Measurements from ENCODE around the gene CNTNAP2. TPM values are rescaled to one million over a fixed set of nuclear protein-coding genes. Genes with fewer than 3 reads are reported as not detected.

CNTNAP2 gene
- total and polyA plus RNA-seq, 8 donors: 0.94 to 42.5 (median 38.6) TPM

GRCh38 chr7:146206270-146206669 is 89.7 kb downstream of the CNTNAP2 start:
- TF ChIP-seq CTCF (IDR thresholded peaks at IDR 0.05): no peak
- ATAC-seq (no peak), DNase-seq (no peak)
- Histone ChIP-seq H3K9me3 (no peaks in the 10 kb centered on the region), H3K4me1 (no peaks in the 10 kb centered on the region), H3K27me3 (no peaks in the 10 kb centered on the region), H3K36me3 (no peaks in the 10 kb centered on the region), H3K27ac (no peak overlapping the region), H3K4me3 (no peak overlapping the region)
- intact Hi-C loops (cut with DNase I): no loop called here

GRCh38 chr7:146208492-146208891 is 91.9 kb downstream of the CNTNAP2 start:
- Histone ChIP-seq H3K36me3 (no peaks in the 10 kb centered on the region), H3K9me3 (no peaks in the 10 kb centered on the region), H3K27ac (no peak overlapping the region), H3K27me3 (no peaks in the 10 kb centered on the region), H3K4me1 (no peaks in the 10 kb centered on the region), H3K4me3 (no peak overlapping the region)
- ATAC-seq (no peak), DNase-seq (no peak)
- no peak for TF ChIP-seq CTCF (IDR thresholded peaks at IDR 0.05)
- intact Hi-C loops (cut with DNase I): no loop called here

- no peak for TF ChIP-seq CTCF (IDR thresholded peaks at IDR 0.05)
- Histone ChIP-seq H3K27me3 (no peaks in the 10 kb centered on the region), H3K27ac (no peak overlapping the region), H3K9me3 (peaks cover 0 to 4% of the 10 kb centered on the region in 2 donors), H3K4me3 (no peak overlapping the region), H3K36me3 (no peaks in the 10 kb centered on the region), H3K4me1 (no peaks in the 10 kb centered on the region)
- intact Hi-C loops (cut with DNase I): no loop called here
- no peak for DNase-seq
- no peak for ATAC-seq
Measured at GRCh38 chr7:146214842-146215241, 98.2 kb downstream of the CNTNAP2 start.

GRCh38 chr7:146216396-146217041 is 99.9 kb downstream of the CNTNAP2 start:
- Histone ChIP-seq H3K4me1 (no peaks in the 10 kb centered on the region), H3K27me3 (no peaks in the 10 kb centered on the region), H3K4me3 (no peak overlapping the region), H3K27ac (no peak overlapping the region), H3K9me3 (peaks cover 0 to 4% of the 10 kb centered on the region in 2 donors), H3K36me3 (no peaks in the 10 kb centered on the region)
- intact Hi-C loops (cut with DNase I): no loop called here
- no peak for ATAC-seq
- TF ChIP-seq CTCF (IDR thresholded peaks at IDR 0.05): no peak
- DNase-seq: no peak

- Histone ChIP-seq H3K27ac (no peak overlapping the region), H3K27me3 (no peaks in the 10 kb centered on the region), H3K36me3 (no peaks in the 10 kb centered on the region), H3K9me3 (peaks cover 0 to 10% of the 10 kb centered on the region in 2 donors), H3K4me3 (no peak overlapping the region), H3K4me1 (no peaks in the 10 kb centered on the region)
- TF ChIP-seq CTCF (IDR thresholded peaks at IDR 0.05): no peak
- intact Hi-C loops (cut with DNase I): no loop called here
- ATAC-seq (no peak), DNase-seq (no peak)
Measured at GRCh38 chr7:146223851-146224250, 107.2 kb downstream of the CNTNAP2 start.

All from left lung (tissue), 10 donors.